H1 (cell line): ENCODE data around the gene APOO. TPM values are rescaled to one million over a fixed set of nuclear protein-coding genes. Genes with fewer than 3 reads are reported as not detected.

Experiments used
- BACH1 ChIP-seq: IDR thresholded peaks from 2 replicates; pipeline ENCODE4 v1.6.1; 2012; ENCODE audit warnings: low read length, improper control_type of control experiment
- CBX8 ChIP-seq: fragments of 300-800, 300-1000 bp; sonication (generic); IDR thresholded peaks from 2 replicates; pipeline ENCODE4 v1.7.1; 2016; ENCODE audit warnings: low read depth, low read length, borderline replicate concordance
- CEBPB ChIP-seq: IDR thresholded peaks from 2 replicates; pipeline ENCODE4 v1.6.1; 2012; ENCODE audit warnings: low read depth, low read length
- E2F6 ChIP-seq: IDR thresholded peaks from 2 replicates; pipeline ENCODE4 v1.6.1; 2012; ENCODE audit warnings: inconsistent platforms
- EZH2 ChIP-seq: fragments of 200-600 bp; sonication (generic); IDR thresholded peaks from 2 replicates; pipeline ENCODE4 v1.7.1; 2012; ENCODE audit warnings: low read depth, mild to moderate bottlenecking, moderate library complexity, low read length, inconsistent platforms; ENCODE audit not compliant: severe bottlenecking
- JUN ChIP-seq: IDR thresholded peaks from 2 replicates; pipeline ENCODE4 v1.6.1; 2011; ENCODE audit warnings: low read depth, mild to moderate bottlenecking, improper control_type of control experiment, low read length
- KDM4A ChIP-seq: IDR thresholded peaks from one replicate; pipeline ENCODE4 v1.7.1; 2012; ENCODE audit warnings: low read depth, mild to moderate bottlenecking, moderate library complexity, low read length, inconsistent platforms; ENCODE audit not compliant: severe bottlenecking
- MAFK ChIP-seq: IDR thresholded peaks from 2 replicates; pipeline ENCODE4 v1.6.1; 2012; ENCODE audit warnings: low read depth, mild to moderate bottlenecking, improper control_type of control experiment, low read length
- TAF7 ChIP-seq: optimal IDR thresholded peaks from 2 replicates; pipeline ENCODE3; 2011; ENCODE audit warnings: low read depth, mild to moderate bottlenecking, inconsistent platforms, low read length, moderate library complexity, borderline replicate concordance
- TEAD4 ChIP-seq: IDR thresholded peaks from 2 replicates; pipeline ENCODE4 v1.6.1; 2012; ENCODE audit warnings: low read depth, low read length, inconsistent platforms, mixed read lengths
- polyA plus RNA-seq, 7 experiments: library from polyadenylated mRNA; depleted of rRNA in 3 of 7; stranded (reverse) in 5 of 7; unstranded in 2 of 7; fragments of >200 nt in 5 of 7; fragments of 200-250 nt in 2 of 7; gene quantifications; 1 replicate in 5 of 7; 2 replicates in 1 of 7; 4 replicates in 1 of 7; pipeline versions ENCODE4 v1.2.1 to v1.2.3, GENCODE V29; 2011 to 2013; ENCODE audit warnings: missing spikeins in 2 of 7, mixed read lengths in 2 of 7
- total RNA-seq: library from RNA; stranded (reverse); fragmentation: NEBNext Ultra II Directional; extraction: Animal tissue kit (Norgen Biotek cat#: 25700); gene quantifications from 2 replicates; pipeline ENCODE4 v1.2.1, GENCODE V29; 2021
- TF ChIP-seq, protein P1 (sequence below): fragments of 300-600 bp; sonication (generic); IDR thresholded peaks from 2 replicates; pipeline ENCODE4 v1.7.1; 2012; ENCODE audit warnings: low read length, moderate library complexity, mild to moderate bottlenecking, inconsistent platforms; ENCODE audit not compliant: insufficient replicate concordance

Gene APOO
- total and polyA plus RNA-seq, 2 of the 8 experiments (the other 6 are each of a cell fraction or from before 2014, with no cell fraction given), result 25.7 to 45.0 TPM

GRCh38 chrX:23883737-23884354 is 23.9 kb downstream of the APOO start (continued):
- TF ChIP-seq, protein P1, sequence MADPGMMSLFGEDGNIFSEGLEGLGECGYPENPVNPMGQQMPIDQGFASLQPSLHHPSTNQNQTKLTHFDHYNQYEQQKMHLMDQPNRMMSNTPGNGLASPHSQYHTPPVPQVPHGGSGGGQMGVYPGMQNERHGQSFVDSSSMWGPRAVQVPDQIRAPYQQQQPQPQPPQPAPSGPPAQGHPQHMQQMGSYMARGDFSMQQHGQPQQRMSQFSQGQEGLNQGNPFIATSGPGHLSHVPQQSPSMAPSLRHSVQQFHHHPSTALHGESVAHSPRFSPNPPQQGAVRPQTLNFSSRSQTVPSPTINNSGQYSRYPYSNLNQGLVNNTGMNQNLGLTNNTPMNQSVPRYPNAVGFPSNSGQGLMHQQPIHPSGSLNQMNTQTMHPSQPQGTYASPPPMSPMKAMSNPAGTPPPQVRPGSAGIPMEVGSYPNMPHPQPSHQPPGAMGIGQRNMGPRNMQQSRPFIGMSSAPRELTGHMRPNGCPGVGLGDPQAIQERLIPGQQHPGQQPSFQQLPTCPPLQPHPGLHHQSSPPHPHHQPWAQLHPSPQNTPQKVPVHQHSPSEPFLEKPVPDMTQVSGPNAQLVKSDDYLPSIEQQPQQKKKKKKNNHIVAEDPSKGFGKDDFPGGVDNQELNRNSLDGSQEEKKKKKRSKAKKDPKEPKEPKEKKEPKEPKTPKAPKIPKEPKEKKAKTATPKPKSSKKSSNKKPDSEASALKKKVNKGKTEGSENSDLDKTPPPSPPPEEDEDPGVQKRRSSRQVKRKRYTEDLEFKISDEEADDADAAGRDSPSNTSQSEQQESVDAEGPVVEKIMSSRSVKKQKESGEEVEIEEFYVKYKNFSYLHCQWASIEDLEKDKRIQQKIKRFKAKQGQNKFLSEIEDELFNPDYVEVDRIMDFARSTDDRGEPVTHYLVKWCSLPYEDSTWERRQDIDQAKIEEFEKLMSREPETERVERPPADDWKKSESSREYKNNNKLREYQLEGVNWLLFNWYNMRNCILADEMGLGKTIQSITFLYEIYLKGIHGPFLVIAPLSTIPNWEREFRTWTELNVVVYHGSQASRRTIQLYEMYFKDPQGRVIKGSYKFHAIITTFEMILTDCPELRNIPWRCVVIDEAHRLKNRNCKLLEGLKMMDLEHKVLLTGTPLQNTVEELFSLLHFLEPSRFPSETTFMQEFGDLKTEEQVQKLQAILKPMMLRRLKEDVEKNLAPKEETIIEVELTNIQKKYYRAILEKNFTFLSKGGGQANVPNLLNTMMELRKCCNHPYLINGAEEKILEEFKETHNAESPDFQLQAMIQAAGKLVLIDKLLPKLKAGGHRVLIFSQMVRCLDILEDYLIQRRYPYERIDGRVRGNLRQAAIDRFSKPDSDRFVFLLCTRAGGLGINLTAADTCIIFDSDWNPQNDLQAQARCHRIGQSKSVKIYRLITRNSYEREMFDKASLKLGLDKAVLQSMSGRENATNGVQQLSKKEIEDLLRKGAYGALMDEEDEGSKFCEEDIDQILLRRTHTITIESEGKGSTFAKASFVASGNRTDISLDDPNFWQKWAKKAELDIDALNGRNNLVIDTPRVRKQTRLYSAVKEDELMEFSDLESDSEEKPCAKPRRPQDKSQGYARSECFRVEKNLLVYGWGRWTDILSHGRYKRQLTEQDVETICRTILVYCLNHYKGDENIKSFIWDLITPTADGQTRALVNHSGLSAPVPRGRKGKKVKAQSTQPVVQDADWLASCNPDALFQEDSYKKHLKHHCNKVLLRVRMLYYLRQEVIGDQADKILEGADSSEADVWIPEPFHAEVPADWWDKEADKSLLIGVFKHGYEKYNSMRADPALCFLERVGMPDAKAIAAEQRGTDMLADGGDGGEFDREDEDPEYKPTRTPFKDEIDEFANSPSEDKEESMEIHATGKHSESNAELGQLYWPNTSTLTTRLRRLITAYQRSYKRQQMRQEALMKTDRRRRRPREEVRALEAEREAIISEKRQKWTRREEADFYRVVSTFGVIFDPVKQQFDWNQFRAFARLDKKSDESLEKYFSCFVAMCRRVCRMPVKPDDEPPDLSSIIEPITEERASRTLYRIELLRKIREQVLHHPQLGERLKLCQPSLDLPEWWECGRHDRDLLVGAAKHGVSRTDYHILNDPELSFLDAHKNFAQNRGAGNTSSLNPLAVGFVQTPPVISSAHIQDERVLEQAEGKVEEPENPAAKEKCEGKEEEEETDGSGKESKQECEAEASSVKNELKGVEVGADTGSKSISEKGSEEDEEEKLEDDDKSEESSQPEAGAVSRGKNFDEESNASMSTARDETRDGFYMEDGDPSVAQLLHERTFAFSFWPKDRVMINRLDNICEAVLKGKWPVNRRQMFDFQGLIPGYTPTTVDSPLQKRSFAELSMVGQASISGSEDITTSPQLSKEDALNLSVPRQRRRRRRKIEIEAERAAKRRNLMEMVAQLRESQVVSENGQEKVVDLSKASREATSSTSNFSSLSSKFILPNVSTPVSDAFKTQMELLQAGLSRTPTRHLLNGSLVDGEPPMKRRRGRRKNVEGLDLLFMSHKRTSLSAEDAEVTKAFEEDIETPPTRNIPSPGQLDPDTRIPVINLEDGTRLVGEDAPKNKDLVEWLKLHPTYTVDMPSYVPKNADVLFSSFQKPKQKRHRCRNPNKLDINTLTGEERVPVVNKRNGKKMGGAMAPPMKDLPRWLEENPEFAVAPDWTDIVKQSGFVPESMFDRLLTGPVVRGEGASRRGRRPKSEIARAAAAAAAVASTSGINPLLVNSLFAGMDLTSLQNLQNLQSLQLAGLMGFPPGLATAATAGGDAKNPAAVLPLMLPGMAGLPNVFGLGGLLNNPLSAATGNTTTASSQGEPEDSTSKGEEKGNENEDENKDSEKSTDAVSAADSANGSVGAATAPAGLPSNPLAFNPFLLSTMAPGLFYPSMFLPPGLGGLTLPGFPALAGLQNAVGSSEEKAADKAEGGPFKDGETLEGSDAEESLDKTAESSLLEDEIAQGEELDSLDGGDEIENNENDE, result no peak
- TF ChIP-seq BACH1 (no peak), MAFK (no peak), TAF7 (no peak), E2F6 (no peak), EZH2 (no peak), JUN (no peak), CBX8 (no peak), TEAD4 (no peak), CEBPB (no peak), KDM4A (no peak)
